SK-MEL-5 (cell line): ENCODE data around the gene RNFT2. TPM values are rescaled to one million over a fixed set of nuclear protein-coding genes. Genes with fewer than 3 reads are reported as not detected.

Experiments
- DNase-seq: peaks from one replicate; pipeline ENCODE4 v3.0.0-alpha.2; 2016; ENCODE audit warnings: low read depth, low spot score
- in situ Hi-C: cut with HindIII; loops from 2 replicates; pipeline ENCODE4 v1.10.0; 2016; ENCODE audit warnings: low sequenced_read_pairs, high pct_unique_total_duplicates, low pct_unique_long_range_greater_than_20kb
- polyA plus RNA-seq, 2 experiments: library from polyadenylated mRNA; depleted of rRNA; stranded (reverse); fragments of >200 nt; gene quantifications; 2 replicates each; pipeline ENCODE4 v1.2.3, GENCODE V29; 2015
- total RNA-seq: library from RNA; depleted of rRNA; stranded (reverse); fragments of >200 nt; shearing (Covaris generic); gene quantifications from 2 replicates; pipeline ENCODE4 v1.2.3, GENCODE V29; 2014; rRNA removed

RNFT2 gene
- total RNA-seq: 2.3 and 3.3 TPM in 2 replicates
- 3.7 and 4.2 TPM in 2 replicates for polyA plus RNA-seq (2015; cell fraction: cytosol; rRNA removed)
- 3.0 and 3.2 TPM in 2 replicates for polyA plus RNA-seq (2015; cell fraction: nucleus; rRNA removed)

- in situ Hi-C loops: no loop called here
- DNase-seq: peak; percentile 99
Observed at GRCh38 chr12:116737774-116738657, at the start of gene RNFT2, which contains the start of gene SPRING1. RNFT2 (plus strand) TSS chr12:116738315; CDS start chr12:116740498, 2,183 bp downstream. SPRING1 (minus strand) TSS chr12:116738069; CDS start chr12:116737900, 169 bp downstream.

GRCh38 chr12:116689521-116689920, 48.6 kb upstream of the RNFT2 start:
- in situ Hi-C loops: no loop called here
- DNase-seq: no peak

GRCh38 chr12:116689979-116690744, 48.0 kb upstream of the RNFT2 start:
- no peak for DNase-seq
- in situ Hi-C loops: no loop called here

GRCh38 chr12:116691205-116691604, 46.9 kb upstream of the RNFT2 start:
- in situ Hi-C loops: no loop called here
- no peak for DNase-seq

GRCh38 chr12:116691636-116692035, 46.5 kb upstream of the RNFT2 start:
- DNase-seq: no peak
- in situ Hi-C loops: no loop called here

- in situ Hi-C loops: no loop called here
- DNase-seq: no peak
Observed at GRCh38 chr12:116692605-116693004, 45.5 kb upstream of the RNFT2 start.

- no peak for DNase-seq
- in situ Hi-C loops: no loop called here
Observed at GRCh38 chr12:116693286-116694227, 44.6 kb upstream of the RNFT2 start.

- DNase-seq: no peak
- in situ Hi-C loops: no loop called here
Observed at GRCh38 chr12:116694653-116695463, 43.3 kb upstream of the RNFT2 start.

GRCh38 chr12:116695464-116695725, 42.7 kb upstream of the RNFT2 start:
- in situ Hi-C loops: no loop called here

GRCh38 chr12:116697305-116697704, 40.8 kb upstream of the RNFT2 start:
- in situ Hi-C loops: no loop called here

More at GRCh38 chr12:116695464-116695725, 42.7 kb upstream of the RNFT2 start:
- DNase-seq: peak; percentile 91

GRCh38 chr12:116697716-116698115, 40.4 kb upstream of the RNFT2 start:
- no peak for DNase-seq
- in situ Hi-C loops: no loop called here

More at GRCh38 chr12:116697305-116697704, 40.8 kb upstream of the RNFT2 start:
- peak; percentile 60 for DNase-seq

GRCh38 chr12:116698116-116698515, 40.0 kb upstream of the RNFT2 start:
- no peak for DNase-seq
- in situ Hi-C loops: no loop called here

GRCh38 chr12:116698554-116699075, 39.5 kb upstream of the RNFT2 start:
- no peak for DNase-seq
- in situ Hi-C loops: no loop called here

GRCh38 chr12:116700066-116700465, 38.0 kb upstream of the RNFT2 start:
- DNase-seq: no peak
- in situ Hi-C loops: no loop called here

- no peak for DNase-seq
- in situ Hi-C loops: no loop called here
Observed at GRCh38 chr12:116701432-116701831, 36.7 kb upstream of the RNFT2 start.

- peak; percentile 83 for DNase-seq
- in situ Hi-C loops: no loop called here
Observed at GRCh38 chr12:116703214-116703795, 34.8 kb upstream of the RNFT2 start.
